ENCODE results near the gene ECM2. TPM values are rescaled to one million over a fixed set of nuclear protein-coding genes. Genes with fewer than 3 reads are reported as not detected.

ECM2 gene
- total RNA-seq, 1 experiment from 2014 or later: not detected

- H3K36me3 ChIP-seq (ENCODE audit: control insufficient read depth, insufficient read depth, low read length): no peaks in the 10 kb centered on the region
- H3K27ac ChIP-seq (ENCODE audit: low read length): no peak overlapping the region
- TF ChIP-seq TCF7L2 (IDR thresholded peaks at IDR 0.05; ENCODE audit: low read depth, low read length) (no peak), CTCF (IDR thresholded peaks at IDR 0.05) (no peak), POLR2AphosphoS5 (IDR thresholded peaks at IDR 0.05; ENCODE audit: low read depth, low read length) (no peak), REST (IDR thresholded peaks at IDR 0.05; ENCODE audit: insufficient read depth in 1 of 2, low read depth in 2 of 2, low read length in 1 of 2) (no peak), SIN3A (IDR thresholded peaks at IDR 0.05; ENCODE audit: borderline replicate concordance, insufficient read depth, low read depth, low read length) (no peak)
- DNase-seq (ENCODE audit: low read depth, low spot score) (no peak), ATAC-seq (no peak)
- no peaks in the 10 kb centered on the region for H3K4me1 ChIP-seq (ENCODE audit: control insufficient read depth, insufficient read depth, low read length)
- H3K27me3 ChIP-seq (ENCODE audit: control insufficient read depth, insufficient read depth, low read length): no peaks in the 10 kb centered on the region
- H3K4me3 ChIP-seq (ENCODE audit: low read depth in 2 of 2, low read length in 2 of 2): no peak overlapping the region
- ChIA-PET POLR2A (no interaction called here), CTCF (no interaction called here)
- intact Hi-C loops (cut with micrococcal nuclease; ENCODE audit: unreplicated experiment) (no loop called here), in situ Hi-C loops (cut with HindIII; ENCODE audit: low pct_unique_long_range_greater_than_20kb, low sequenced_read_pairs) (no loop called here)
- H3K9me3 ChIP-seq (ENCODE audit: control insufficient read depth, insufficient read depth, low read depth, low read length): no peaks in the 10 kb centered on the region
- no TSS peak for BruUV-seq (replicated peaks)
Measured at GRCh38 chr9:92529124-92529523, 6.7 kb downstream of the ECM2 start.

- in situ Hi-C loops (cut with HindIII; ENCODE audit: low pct_unique_long_range_greater_than_20kb, low sequenced_read_pairs) (no loop called here), intact Hi-C loops (cut with micrococcal nuclease; ENCODE audit: unreplicated experiment) (no loop called here)
- Histone ChIP-seq H3K27me3 (ENCODE audit: control insufficient read depth, insufficient read depth, low read length) (no peaks in the 10 kb centered on the region), H3K9me3 (ENCODE audit: control insufficient read depth, insufficient read depth, low read depth, low read length) (no peaks in the 10 kb centered on the region), H3K4me3 (ENCODE audit: low read depth in 2 of 2, low read length in 2 of 2) (no peak overlapping the region), H3K4me1 (ENCODE audit: control insufficient read depth, insufficient read depth, low read length) (no peaks in the 10 kb centered on the region), H3K27ac (ENCODE audit: low read length) (no peak overlapping the region), H3K36me3 (ENCODE audit: control insufficient read depth, insufficient read depth, low read length) (no peaks in the 10 kb centered on the region)
- POLR2A ChIA-PET: no interaction called here
- CTCF ChIA-PET: no interaction called here
- DNase-seq (ENCODE audit: low read depth, low spot score) (no peak), ATAC-seq (no peak)
- no peak for TF ChIP-seq REST (IDR thresholded peaks at IDR 0.05; ENCODE audit: insufficient read depth in 1 of 2, low read depth in 2 of 2, low read length in 1 of 2)
- no peak for TF ChIP-seq SIN3A (IDR thresholded peaks at IDR 0.05; ENCODE audit: borderline replicate concordance, insufficient read depth, low read depth, low read length)
- no peak for TF ChIP-seq CTCF (IDR thresholded peaks at IDR 0.05)
- TF ChIP-seq TCF7L2 (IDR thresholded peaks at IDR 0.05; ENCODE audit: low read depth, low read length): no peak
- no peak for TF ChIP-seq POLR2AphosphoS5 (IDR thresholded peaks at IDR 0.05; ENCODE audit: low read depth, low read length)
- BruUV-seq (replicated peaks): no TSS peak
Measured at GRCh38 chr9:92528522-92528849, 7.3 kb downstream of the ECM2 start.
